ENCODE measurements around the gene KLHL15.

Gene KLHL15

GRCh38 chrX:23945206-23945605, 81.8 kb downstream of the KLHL15 start:
- no peak for DNase-seq

DNA sequence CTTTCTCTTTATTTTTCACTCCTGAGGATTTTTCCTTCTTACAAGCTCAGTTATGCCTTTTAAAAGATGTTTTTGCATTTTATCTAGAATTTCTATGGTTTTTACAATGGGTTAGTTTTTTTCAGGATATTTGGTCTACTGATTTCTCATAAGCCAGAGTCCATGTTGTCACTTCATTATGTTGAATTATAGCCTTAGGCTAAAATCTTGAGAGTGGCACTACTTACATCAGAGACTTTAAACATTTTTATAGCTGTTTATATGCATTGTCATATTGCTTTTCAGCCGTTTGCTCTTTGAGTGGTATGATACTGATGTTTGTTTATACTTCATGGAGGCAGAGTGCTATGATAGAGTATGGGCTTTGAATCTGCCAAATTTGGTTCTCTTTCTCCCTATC, 82.8 kb downstream of the KLHL15 start:
- no peak for DNase-seq

GRCh38 chrX:23939203-23939602, 87.8 kb downstream of the KLHL15 start:
- no peak for DNase-seq

DNA sequence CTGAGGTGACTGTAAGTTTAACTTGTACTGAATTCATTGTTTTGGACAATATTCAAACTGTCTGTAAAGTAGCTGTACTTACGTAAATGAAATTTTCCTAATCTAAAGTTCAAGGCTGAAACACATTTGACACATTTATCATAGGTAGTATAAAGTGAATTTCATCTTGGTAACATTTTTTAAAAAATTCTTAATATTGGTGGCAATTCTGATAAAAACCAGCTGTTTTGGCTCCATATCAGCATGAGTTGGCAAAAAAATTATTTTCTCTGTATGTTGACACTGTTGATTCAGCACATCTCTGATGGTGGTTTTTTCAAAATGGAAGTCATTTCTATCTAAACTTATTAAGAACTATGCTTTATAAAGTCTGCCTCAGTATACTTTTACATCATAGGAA, 88.3 kb downstream of the KLHL15 start:
- DNase-seq, result no peak

DNA sequence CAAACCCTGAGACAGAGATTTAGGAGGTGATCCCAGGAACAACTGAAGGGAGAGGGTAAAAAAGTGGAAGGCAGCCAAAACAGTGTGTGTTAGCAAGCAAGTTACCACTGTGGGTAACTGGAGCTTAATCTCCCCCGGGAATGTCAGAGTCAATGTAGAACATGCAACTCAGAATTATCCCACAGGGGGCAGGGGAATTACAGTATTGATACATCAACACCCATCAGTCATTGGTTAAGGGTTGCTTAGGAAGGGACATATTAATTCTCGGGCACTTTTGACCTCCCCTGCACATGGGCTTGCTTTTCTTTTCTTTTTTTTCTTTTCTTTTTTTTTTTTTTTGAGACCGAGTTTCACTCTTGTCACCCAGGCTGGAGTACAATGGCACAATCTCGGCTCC, 89.9 kb downstream of the KLHL15 start:
- DNase-seq, result no peak

DNA sequence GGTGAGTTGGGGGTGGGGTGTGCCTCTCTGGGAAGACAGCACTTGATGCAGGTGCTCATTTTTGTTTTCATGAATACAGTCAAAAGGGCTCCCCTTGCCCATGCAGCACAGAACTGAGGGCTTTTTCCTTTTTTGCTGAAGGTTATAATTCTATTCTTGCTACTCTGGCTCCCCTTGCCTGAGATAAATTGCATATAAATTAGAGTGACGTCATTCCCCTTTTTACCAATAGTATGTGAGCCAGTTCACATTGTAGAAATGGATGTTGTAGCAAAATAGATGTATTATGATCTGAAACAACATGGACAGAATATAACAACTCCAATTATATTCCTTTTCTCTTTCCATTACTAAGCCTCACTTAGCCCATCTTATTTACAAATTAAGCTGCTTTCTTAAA, 90.8 kb downstream of the KLHL15 start:
- no peak for DNase-seq

GRCh38 chrX:23935106-23935505, 91.9 kb downstream of the KLHL15 start:
- no peak for DNase-seq
